Measurements from ENCODE around the gene RPS5. TPM values are rescaled to one million over a fixed set of nuclear protein-coding genes. Genes with fewer than 3 reads are reported as not detected.
"Not testable (repeated sequence)": the region's sequence is repeated elsewhere in the genome, so short reads cannot be mapped to it uniquely, and the experiment has no call there.

Gene RPS5
- total RNA-seq, 1 donor from 2014 or later = 2,588 TPM

DNA sequence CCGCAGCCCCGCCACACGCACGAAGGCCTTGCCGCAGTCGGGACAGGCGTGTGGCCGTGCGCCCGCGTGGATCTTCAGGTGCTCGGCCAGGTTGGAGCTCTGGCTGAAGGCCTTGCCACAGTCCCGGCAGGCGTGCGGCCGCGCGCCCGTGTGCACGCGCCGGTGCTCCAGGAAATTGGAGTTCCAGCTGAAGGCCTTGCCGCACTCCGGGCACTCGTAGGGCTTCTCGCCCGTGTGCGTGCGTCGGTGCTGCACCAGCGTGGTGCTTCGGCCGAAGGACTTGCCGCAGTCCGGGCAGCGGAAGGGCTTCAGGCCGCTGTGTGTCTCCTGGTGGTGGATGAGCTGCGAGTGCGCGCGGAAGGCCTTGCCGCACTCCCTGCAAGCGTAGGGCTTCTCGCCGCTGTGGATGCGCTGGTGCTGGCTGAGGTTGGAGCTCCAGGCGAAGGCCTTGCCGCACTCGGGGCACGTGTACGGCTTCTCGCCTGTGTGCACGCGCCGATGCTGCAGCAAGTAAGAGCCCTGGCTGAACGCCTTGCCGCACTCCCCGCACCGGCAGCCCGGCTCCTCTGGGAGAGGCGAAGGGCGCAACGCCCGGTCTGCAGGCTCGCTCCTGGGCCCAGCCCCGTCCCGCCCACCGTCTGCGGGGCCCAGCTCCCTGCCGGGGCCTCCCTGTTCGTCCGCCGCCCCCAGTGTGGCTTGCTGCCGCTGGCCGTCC is 30.1 kb upstream of the RPS5 start:
- DNase-seq (ENCODE audit: low read depth in 2 of 2) = peak in 1 of 2 donors; percentile 22

DNA sequence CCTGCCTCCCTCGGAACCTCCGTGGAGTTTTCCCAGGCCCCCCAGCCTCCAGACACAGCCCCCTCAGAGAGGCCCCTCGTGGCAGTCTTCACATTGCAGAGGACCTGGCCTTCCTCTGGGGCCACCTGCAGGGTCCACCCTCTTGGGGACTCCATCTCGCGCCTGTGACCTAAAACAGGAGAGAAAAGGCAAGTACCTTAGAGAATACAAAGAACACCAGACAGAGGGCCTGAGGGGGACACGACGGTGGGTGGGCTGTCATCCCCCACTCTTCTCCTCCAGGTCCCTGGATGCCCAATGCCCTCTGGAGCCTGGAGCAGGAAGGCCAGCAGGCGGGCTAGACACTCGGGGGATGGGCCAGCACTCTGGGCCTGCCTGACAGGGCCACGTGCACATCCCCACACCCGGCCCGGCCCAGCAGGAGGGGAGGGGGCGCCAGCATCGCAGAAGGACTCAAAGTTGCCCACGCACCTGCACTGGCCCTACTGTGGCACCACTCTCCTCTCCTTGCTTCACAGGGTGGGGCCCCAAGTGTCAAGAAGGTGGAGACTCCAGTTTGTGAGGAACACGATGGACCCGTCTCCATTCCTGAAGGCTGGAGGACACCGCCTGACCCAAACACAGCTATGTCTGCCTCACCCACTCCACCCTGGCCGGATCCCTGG is 29.5 kb upstream of the RPS5 start:
- no peak for DNase-seq (ENCODE audit: low read depth in 2 of 2)

DNA sequence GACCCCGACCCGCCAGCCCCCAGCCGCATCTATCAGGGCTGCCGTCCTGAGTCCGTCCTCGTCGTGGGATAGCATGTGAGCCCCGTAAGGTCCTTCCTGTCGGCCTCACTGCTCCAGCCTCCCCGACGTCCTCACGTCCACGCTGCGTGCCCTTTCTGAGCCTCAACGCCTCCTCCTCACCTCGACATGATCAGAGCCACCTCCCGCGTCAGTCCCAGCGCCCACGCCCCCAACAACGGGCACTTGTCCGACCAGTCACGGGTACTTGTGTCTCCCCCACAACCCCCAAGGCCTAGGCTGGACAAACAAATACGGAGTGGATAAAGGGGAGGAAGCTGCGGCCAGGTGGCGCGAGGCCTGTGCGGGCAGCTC is 25.2 kb upstream of the RPS5 start:
- peak in 1 of 2 donors; percentile 61 for DNase-seq (ENCODE audit: low read depth in 2 of 2)

DNA sequence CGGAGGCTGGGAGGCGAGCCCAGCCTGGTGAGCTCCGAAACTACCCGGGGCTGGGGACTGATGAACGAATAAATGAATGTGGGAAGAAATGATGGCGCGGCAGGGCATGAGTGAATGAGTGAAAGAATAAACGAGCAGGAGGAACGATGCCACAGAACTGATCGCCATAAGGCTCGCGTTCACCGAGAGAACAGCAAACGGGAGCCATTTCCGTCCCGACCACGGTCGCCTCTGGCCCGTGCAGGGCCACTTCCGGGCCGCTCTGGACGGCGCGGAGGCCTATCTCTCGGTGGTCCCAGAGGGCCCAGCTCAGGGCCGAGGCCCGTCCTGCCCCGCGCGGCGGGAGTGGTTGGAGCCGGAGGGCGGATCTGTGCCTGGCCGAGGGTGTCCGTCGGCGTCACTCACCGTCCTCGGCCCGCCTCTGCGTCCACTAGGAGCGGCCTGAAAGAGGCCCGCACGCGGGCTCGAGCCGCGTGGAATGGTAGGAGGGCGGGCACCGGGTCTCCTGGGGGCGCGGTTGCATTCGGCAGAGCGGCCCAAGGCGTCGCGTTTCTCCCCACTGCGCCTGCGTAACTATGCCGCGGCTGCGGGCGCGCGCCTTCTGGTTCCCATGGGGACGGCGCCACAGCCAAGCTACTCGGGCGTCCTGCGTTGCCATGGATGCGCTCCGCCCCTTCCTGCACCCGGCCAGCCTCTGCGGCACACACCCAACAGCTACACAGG is 24.6 kb upstream of the RPS5 start, which contains the start of gene ZNF497:
ZNF497 (minus strand) TSS at position 480 of the 723 bp plus-strand sequence. CDS start 5,116 bp downstream, outside the sequence.
- DNase-seq (ENCODE audit: low read depth in 2 of 2) = peak; percentile 90 to 97

DNA sequence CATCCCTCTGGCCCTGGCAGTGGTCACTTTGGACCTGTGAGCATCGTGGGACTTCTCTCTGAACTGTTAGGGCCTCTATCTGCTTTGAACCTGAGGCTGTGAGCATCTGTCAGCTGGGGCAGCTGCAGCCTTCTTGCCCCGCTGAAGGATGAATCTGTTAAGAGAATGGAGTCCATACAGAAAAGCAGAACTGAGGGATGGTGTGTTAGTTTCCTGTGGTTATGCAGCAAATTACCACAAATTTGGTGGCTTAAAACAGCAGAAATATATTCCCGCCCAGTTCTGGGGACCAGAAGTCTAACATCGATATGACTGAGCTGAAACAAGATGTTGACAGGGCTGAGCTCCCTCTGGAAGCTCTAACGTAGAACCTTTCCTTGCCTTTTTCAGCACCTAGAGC is 22.9 kb upstream of the RPS5 start:
- DNase-seq (ENCODE audit: low read depth in 2 of 2) = no peak

DNA sequence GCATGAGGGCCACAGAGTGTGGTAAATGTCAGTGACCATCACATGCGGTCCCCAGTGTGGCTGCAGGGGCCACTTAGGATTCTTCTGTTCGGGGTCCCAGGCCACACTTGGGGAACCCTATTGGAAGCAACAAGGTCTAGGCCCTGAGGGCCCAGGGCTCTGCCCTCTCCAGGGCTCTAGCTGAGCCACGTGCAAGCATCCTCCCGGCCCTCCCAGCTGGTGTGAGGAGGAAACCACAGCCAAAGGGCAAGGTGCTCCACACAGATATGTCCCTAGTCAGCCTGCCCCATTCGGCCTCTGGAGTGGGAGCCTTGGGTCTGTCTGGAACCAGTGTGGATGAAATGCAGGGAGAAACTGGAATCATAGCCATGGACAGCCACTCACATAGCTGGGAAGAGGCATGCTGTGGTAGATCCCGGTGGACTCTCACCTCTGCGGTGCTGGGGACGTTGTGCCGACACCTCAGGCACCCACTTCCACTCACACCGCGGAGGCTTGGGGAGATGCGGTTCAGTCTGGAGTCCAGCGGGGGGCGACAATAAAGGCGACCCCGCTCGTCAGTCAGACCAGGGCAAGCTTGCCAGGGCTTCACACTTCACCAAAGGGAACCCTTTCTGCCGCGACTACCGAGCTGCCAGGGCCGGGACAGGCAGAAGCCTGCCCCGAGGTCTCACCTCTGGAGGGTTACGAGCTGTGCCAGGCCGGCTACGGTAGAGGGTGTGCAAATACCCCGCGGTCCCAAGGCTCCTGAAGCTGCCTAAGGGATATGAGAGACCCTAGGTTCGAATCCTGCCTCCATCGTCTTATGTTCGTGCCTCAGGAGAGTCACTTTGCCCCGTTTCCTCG is 20.3 kb upstream of the RPS5 start:
- DNase-seq (ENCODE audit: low read depth in 2 of 2) = no peak

DNA sequence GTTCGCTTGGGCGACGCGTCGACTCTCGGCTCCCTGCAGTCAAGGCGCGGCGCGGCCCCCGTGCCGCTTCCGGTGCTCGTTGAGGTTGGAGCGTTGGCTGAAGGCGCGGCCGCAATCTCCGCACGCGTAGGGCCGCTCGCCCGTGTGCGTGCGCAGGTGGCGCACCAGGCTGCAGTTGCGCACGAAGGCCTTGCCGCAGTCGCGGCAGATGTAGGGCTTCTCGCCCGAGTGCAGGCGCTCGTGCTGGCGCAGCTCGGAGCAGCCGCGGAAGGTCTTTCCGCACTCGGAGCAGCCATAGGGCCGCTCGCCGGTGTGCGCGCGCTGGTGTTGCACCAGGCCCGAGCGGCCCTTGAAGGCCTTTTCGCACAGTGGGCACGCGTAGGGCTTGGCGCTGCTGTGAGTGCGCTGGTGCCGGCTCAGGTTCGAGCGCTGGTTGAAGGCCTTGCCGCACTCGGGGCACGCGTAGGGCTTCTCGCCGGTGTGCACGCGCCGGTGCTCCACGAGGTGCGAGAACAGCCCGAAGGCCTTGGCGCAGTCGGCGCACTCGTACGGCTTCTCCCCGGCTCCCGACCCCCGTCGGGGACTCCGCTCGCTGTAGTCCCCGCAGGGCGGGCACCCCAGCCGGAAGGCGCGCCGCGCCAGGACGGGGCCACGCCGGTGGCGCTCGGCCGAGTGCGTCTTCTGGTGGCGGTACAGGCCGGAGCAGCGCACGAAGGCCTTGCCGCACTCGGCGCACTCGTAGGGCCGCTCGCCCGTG is 19.2 kb upstream of the RPS5 start:
- DNase-seq (ENCODE audit: low read depth in 2 of 2) = no peak

DNA sequence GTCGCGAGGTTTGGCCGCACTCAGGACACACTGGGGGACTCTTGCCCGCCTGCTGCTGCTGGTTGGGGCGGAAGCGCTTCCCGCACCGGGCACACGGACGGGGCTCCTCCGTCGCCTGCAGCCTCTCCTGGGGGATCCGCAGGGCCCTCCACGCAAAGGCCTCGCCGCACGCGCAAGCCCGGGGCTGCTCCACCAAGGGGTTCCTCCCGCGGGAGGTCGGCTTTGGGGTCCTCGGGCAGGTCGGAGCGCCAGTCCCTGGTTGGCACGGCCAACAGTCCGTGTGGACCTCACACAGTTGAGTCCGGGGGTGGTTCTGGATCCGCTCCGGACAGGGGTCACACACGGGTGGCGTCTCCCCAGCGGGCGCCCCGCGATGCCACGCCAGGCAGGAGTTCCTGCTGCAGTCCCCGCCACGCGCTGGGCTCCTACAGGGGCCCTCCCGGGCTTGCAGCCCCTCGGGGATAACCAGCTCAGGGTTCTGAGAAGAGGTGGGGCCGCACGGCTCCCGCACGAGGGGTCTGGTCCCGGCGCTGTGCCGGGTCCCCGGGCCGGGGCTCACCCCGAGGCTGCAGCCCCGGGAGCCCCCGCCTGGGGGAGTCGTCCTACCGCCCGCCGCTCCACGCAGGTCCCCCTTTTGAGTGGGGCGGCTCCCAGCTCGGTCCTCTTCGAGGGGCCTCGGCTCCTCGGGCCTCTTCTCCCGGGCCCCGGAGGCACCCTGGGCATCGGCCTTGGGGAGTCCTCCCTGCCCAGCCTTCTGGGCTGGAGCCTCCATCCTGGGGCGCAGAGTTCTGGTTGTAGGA is 18.3 kb upstream of the RPS5 start:
- no peak for DNase-seq (ENCODE audit: low read depth in 2 of 2)

DNA sequence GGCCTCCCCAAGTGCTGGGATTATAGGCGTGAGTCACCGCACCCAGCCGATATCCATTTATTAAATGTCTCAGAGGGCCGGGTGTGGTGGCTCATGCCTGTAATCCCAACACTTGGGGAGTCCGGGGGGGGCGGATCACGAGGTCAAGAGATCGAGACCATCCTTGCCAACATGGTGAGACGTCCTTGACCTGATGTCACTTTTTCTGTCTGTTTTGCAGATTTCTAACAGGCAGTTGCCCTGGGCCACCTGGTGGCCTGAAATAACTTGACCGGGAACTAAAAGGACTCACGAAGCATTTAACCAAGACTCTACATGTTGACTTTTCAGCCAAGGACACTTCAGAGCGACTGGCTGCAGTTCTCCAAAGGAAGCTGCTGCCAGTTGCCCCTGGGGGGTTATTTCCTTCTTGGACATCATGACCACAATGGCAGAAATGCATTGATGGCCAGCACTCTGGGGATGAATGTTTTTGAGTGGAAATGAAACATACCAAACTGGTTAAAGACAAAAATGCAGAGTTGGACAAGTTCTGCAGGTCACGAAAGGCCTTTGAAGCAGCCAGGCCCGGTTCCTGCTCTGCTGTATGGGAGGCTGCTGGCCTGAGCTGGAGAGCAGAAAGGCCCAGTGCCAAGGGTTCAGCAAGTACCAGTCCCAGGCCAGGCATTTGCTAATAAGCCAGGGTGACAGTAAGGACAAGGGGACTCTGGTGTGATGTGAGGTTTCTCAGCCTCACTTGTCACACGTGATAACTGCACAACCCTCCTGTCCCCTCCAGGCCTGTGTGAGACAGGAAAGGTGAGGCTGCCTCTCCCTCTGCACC is 14.5 kb upstream of the RPS5 start:
- DNase-seq (ENCODE audit: low read depth in 2 of 2) = peak in 1 of 2 donors; percentile 14

DNA sequence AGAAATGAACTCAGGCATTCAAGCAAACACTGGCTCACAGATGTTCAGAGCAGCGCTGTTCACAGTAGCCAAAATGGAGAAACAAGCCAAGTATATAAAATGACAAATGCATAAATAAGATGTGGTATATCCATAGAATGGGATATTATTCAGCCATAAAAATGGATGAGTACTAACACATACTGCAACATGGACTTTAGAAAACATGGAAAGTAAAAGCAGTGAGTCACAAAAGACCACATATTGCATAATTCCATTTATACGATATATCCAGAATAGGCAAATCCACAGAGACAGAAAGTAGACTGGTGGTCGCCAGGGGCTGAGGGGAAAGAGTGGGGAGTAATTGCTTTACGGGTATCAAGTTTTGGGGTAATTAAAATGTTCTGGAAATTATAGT is 12.9 kb upstream of the RPS5 start:
- DNase-seq (ENCODE audit: low read depth in 2 of 2) = no peak

DNA sequence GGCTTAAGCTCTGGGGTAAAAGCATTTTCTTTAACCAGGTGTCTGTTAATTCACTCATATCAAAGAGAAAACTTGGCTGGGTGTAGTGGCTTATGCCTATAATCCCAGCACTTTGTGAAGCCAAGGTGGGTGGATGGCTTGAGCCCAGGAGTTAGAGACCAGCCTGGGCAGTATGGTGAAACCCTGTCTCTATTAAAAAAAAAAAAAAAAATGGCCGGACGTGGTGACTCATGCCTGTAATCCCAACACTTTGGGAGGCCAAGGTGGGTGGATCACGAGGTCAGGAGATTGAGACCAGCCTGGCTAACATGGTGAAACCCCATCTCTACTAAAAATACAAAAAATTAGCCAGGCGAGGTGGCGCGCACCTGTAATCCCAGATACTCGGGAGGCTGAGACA is 10.3 kb upstream of the RPS5 start:
- DNase-seq (ENCODE audit: low read depth in 2 of 2) = not testable (repeated sequence)

DNA sequence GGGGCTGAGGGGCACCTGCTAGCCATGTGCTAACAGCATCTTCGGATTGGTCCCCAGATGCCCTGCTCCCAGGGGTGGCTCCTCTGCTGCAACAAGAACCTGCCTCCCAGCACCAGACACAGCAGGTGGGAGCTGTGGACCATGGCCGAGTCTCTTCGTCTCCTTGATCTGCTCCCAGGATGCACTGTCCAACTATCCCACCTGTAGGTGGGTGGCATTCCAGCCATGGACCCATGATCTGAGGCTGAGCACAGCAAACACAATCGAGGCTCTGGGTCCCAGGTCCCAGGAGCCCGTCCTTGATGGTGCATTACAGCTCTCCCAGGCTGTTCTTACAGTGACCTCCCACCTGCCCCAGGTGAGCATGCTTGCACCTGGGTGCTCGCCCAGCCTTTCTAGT is 7.8 kb upstream of the RPS5 start:
- DNase-seq (ENCODE audit: low read depth in 2 of 2) = no peak

DNA sequence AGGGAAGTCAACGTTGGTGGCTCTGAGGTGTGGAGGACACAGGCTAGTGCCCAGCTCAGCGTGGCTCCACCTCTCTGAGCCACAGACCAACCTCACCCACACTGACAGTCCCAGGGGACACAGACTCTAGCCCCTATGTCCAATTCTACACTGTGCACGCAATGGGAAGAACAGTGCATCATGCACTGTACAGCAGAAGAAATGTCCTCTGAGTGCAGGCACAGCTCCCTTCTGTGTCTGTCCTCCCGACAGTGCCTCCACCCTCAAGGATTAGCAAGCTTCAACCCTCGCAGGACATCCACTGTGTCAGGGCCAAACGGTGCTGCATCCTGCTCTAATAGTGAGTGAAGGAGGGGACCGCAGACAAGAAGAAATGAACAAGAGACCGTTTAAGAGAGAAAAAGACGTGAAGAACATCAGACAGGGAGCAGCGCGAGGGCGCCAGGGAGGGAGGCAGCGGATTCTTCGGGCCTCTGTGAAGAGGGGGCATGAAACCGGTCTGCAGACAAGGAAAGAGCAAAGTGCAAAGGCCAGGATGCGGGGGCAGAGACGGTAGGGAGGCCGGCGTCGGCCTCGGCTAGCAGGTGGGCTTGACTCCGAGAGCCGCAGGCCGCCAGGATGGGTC is 6.9 kb upstream of the RPS5 start:
- no peak for DNase-seq (ENCODE audit: low read depth in 2 of 2)

DNA sequence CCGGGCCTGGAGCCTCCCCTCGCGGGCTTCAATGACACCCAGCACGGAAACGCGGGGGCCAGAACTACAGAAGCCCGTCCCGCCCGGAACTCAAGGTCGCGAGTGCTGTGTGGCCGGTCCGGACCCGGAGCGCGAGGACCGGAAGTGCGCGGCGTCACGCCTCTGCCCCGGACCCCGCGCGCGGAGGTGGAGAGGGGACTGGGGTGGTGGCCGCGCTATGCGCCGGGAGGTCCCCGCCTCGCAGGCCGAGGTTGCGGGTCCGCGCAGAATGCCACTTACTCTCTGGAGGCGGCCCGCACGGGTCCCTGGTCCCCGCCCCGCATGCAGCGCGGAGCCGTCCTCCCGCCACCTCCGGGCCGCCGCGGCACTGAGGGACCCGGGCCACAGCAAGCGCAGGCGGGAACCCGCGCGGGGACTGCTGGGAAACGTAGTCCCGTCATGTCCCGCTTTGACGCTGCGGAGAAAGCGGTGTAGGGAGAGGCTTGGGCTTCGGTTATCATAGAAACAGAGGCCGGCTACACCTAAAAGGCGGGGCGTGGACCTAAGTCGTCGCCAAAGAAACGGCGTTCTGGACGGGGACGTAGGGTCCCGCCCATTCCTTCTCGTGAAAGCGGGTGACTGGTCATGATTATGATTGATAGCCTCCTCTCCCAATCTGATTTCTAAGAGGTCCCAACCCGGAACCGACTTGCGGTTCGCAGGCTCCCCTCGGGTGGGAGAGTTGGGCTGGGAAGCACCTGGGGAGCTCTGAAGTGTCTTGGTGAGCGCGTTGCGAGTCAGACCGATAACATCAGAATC is 6.2 kb upstream of the RPS5 start, which contains the start of gene ZNF837:
ZNF837 (minus strand) TSS at position 369 of the 798 bp plus-strand sequence. CDS start 11,698 bp downstream, outside the sequence.
- DNase-seq (ENCODE audit: low read depth in 2 of 2) = peak; percentile 100

DNA sequence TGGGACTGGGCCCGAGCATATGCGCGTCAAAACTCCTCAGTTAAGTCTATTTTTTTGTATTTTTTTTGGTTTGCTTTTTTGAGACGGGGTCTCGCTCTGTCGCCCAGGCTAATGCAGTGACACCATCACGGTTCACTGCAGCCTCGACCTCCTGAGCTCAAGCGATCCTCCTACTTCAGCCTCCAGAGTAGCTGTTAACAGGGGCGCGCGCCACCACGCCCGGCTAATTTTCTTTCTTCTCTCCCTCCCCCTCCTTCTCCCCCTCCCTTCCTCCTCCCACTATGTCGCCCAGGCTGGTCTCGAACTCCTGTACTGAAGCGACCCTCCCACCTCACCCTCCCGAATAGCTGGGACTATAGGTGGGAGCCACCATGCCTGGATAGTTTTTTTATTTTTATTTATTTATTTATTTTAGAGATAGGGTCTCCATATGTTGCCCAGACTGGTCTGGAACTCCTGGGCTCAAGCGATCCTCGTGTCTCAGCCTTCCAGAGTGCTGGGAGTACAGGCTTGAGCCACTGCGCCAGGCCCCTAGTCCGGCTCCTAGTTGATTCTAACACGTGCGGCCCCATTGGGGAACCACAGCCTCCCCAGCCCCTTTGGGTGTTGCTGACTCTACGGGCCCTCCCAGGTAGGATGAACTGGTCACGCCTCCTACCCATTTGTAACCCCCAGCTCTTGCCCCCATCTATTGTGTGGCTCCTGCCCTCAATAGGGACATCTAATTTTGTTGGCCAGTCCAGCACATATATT is 5.4 kb upstream of the RPS5 start:
- no peak for DNase-seq (ENCODE audit: low read depth in 2 of 2)

DNA sequence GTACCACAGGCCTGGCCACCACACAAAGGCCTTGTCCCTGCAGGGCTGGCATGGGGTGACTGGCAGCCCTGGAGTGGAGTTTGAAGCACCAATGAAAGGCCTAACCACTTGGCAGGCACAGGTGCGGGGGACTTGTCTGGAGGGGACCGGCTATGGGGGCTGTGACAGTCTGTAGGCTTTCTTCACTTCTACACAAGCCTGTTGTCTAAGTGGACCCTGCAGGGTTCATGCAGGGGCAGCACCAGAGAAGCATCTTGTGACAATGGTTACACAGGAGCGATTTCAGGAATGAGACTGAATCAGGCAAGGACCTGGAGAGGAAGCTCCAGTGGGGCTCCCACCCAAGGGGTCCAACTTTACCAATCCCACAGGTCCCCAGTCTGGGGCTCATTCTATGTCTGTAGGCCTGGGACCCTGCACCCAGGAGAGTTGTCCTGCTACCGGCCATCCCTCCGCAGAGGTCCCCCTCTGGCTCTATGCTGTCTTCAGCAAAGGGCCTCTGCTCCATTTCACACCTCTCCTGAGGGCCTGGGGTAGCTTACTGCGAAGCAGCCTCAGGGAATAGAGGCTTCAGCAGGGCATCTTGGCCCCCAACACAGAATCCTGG is 4.0 kb upstream of the RPS5 start:
- DNase-seq (ENCODE audit: low read depth in 2 of 2) = no peak

All from dermis microvascular lymphatic vessel endothelial cell (primary cell).